GM21360 (cell line): Measurements from ENCODE around the gene CXorf58.

ENCODE experiments used
- ATAC-seq: cut with Tn5 transposase; IDR thresholded peaks from one replicate; pipeline ENCODE4 v1.9.1; 2021; ENCODE audit warnings: mild to moderate bottlenecking, moderate library complexity; ENCODE audit not compliant: unreplicated experiment

The CXorf58 gene

GRCh38 chrX:23900220-23900797, 7.5 kb upstream of the CXorf58 start:
- ATAC-seq, result no peak

GRCh38 chrX:23901060-23901459, 6.7 kb upstream of the CXorf58 start:
- no peak for ATAC-seq

- peak; percentile 60 for ATAC-seq
These were observed 6.0 kb upstream of the CXorf58 start for GRCh38 chrX:23901805-23902204.

DNA sequence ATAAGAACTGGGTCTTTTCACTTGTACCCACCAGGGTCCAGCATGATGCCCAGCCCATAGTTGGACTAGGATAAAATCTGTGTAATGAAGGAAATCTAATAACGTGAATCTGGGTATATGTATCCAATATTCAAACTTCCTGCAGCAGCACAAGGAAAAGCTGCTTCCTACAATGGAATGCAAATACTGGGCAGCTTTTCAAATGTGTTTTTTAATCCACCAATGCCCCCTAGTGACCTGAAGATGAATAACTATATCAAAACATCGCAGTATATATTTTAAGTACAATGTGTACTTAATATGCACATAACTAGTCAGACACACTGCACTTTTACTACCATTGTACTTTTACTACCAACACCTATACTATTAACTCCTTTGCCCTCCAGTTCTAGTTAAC, 5.4 kb upstream of the CXorf58 start:
- no peak for ATAC-seq

DNA sequence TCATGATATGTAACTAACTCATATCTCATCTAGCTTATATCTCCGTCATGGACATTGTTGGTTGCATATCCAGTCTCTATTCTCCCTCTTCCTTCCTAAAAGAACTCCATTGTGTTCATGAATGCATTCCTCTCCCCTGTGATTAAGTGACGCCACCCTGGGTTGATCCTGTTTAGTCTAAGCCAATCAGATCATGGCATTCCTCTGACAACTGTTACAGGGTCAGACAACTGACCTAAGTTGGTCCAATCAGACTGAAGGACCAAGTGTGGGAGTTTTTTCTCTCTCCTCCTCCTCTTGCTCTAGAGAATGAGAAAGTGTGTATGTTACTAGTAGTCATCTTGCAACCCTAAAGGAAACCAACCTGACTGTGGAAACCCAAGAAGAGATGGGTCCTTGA, 3.7 kb upstream of the CXorf58 start:
- no peak for ATAC-seq

DNA sequence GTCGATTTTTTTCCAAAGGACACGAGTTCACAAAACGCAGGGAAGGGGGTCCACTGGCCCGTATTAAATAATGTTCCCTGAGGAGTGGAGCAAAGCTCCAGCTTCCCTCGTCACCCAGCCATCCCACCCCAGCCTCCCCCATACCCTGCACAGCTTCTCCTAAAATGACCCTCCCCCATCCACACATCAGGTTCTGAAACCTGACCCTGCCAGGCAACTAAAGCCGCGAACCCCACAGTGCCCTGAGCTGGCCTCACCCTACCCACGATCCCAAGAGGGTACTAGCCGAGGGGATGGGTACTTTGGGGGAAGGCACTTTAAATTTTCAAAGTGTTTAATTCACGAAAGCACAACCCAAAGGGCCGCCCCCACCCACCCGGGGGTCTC, 702 bp upstream of the CXorf58 start:
- ATAC-seq, result no peak

GRCh38 chrX:23908219-23909004, 606 bp downstream of the CXorf58 start:
- ATAC-seq, result no peak

GRCh38 chrX:23911126-23911835, 3.5 kb downstream of the CXorf58 start:
- ATAC-seq, result no peak

DNA sequence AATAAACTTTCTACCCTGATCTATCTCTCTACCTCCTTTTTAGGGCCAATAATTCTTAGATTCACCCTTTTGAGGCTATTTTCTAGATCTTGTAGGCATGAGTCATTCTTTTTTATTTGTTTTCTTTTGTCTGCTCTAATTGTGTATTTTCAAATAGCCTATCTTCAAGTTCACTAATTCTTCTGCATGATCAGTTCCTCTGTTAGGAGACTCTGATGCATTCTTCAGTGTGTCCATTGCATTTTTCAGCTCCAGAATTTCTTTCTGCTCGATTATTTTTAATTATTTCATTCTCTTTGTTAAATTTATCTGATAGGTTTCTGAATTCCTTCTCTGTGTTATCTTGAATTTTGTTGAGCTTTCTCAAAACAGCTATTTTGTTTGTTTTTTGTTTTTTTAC, 11.3 kb downstream of the CXorf58 start:
- no peak for ATAC-seq

- ATAC-seq, result no peak
These were observed 12.0 kb downstream of the CXorf58 start for GRCh38 chrX:23919706-23920320.

DNA sequence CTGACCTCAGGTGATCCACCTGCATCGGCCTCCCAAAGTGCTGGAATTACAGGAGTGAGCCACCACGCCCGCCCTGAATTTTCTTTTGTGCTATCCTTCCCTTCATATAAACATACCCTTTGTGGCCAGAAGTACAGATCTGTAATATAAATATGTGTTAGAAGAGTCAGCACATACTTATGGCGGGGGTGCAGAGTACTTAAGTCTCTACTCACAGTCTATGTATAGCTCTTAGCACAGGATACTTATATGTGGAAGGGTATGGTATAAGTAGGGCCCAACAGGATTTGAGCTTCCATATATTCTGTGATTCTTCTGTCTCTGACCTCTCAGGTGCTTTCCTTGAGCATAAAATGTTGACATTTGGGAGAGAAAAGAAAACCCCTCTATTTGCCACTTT, 18.2 kb downstream of the CXorf58 start:
- ATAC-seq, result no peak

DNA sequence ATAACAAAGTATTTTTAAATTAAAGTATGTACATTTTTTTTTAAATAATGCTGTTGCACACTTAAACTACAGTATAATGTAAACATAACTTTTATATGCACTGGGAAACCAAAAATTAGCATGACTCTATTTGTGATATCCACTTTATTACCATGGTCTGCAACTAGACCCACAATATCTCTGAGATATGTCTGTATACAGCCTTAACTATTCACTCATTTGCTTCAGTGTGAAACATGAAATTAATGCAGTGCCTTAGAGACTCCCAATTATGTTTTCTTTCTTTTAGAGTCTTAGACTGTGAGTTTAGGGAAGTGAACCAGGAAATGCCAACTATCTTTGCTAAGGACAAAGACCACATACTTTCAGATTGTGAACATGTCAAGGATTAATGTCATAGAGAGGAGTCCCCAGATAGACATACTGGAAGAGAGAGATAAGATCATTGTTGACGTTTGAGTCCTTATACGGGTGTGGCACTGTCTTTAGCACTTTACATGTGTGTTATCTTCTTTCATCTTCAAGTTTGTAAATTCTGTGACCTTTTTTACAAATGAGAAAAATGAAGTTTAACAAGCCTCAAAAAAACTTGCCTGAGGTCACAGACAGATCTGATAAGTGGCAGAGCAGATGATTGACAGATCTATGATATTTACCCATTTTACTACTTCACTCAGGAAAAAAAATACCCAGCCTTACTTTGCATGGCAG, 23.2 kb downstream of the CXorf58 start:
- no peak for ATAC-seq

- no peak for ATAC-seq
These were observed 24.2 kb downstream of the CXorf58 start for GRCh38 chrX:23932046-23932445.

DNA sequence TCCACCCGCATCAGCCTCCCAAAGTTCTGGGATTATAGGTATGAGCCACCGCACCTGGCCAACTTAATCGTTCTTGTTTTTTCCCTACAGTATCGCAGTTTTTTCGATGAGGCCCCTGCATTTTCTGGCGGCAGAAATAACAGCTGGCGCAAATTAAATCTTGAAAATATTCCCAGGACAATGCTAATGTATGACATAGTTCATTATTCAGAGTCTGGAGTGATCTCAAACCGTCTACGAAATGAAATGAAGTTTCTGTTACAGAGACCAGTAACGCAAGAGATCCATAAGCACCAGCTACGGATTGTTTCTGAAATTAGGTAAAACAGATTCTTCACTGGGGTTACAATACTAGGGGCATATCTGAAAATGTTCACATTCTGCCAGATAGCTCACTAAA, 27.3 kb downstream of the CXorf58 start:
- ATAC-seq, result no peak

- ATAC-seq, result no peak
These were observed 28.4 kb downstream of the CXorf58 start for GRCh38 chrX:23936180-23936579.

GRCh38 chrX:23937100-23937499, 29.3 kb downstream of the CXorf58 start:
- no peak for ATAC-seq

GRCh38 chrX:23938690-23939089, 30.9 kb downstream of the CXorf58 start:
- no peak for ATAC-seq

GRCh38 chrX:23939203-23939602, 31.4 kb downstream of the CXorf58 start:
- ATAC-seq, result no peak

GRCh38 chrX:23944234-23944633, 36.4 kb downstream of the CXorf58 start:
- no peak for ATAC-seq

DNA sequence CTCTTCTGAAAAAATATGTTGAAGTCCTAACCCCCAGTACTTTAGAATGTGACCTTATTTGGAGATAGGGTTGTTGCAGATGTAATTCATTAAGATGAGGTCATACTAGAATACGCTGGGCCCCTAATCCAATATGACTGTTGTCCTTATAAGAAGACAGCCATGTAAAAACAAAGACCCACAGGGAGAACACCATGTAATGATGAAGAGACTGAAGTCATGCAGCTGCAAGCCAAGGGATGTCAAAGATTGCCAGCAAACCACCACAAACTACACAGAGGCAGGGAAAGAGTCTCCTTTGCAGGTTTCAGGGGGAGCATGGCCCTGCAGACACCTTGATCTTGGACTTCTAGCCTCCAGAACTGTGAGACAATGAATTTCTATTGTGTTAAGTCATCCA, 37.4 kb downstream of the CXorf58 start:
- ATAC-seq, result no peak

- no peak for ATAC-seq
These were observed 44.6 kb downstream of the CXorf58 start for GRCh38 chrX:23952391-23952790.
